Measurements from ENCODE around the gene ARPP21.
"Not testable (repeated sequence)": the region's sequence is repeated elsewhere in the genome, so short reads cannot be mapped to it uniquely, and the experiment has no call there.

Gene ARPP21

DNA sequence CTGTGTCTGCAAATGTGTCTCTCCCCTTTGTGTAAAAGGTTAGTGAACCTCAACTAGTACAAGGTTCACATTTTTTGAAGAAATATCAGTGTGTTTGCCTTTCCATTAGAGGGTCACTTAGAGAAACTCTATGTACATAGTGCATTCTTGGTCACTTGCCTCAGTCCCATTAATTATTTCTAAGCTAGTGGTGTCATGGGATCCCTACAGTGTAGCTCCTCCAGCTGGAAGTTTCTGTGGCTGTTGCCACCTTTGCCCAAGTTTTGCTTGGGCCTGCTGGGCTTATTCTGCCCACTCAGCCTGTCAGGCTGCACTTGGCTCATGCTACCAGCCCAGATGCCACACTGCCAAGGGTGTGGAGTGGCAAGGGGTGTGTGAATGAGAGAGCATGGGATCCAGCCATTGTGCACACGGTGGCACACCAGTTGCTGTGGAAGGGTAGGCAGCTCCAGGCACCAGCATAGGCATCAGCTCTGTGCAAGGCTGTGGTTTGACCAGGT lies 161.7 kb downstream of the ARPP21 start:
- no peak for DNase-seq (ENCODE audit: low read depth, low spot score)
- H3K4me3 ChIP-seq (ENCODE audit: low read length) = no peak overlapping the region

DNA sequence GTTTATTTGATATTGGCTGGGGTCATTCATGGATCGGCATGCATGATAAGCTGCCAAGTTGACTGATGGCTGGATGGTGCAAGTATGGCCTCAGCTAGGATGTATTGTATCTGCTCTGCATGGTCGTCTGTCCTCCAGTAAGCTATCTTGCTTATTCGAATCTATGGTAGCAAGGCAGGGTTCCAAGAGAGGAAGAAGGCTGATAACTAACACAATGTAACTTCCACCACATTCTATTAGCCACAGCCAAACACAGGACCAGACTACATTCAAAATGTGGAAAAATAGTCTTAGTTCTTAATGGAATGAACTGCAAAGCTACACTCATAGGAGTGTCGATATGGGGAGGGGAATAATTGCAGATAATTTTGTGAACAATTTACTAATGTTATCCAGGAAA lies 175.2 kb downstream of the ARPP21 start:
- no peak for DNase-seq (ENCODE audit: low read depth, low spot score)
- no peak overlapping the region for H3K4me3 ChIP-seq (ENCODE audit: low read length)

DNA sequence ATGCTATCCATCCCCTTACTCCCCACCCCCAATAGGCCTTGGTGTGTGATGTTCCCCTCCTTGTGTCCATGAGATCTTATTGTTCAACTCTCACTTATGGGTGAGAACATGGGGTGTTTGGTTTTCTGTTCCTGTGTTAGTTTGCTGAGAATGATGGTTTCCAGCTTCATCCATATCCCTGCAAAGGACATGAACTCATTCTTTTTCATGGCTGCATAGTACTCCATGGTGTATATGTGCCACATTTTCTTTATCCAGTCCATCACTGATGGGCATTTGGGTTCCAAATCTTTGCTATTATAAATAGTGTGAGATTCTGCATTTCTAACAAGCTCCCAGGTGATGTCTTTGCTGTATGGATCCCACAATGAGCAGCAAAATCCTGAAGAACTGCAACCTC lies 176.5 kb downstream of the ARPP21 start:
- not testable (repeated sequence) for H3K4me3 ChIP-seq (ENCODE audit: low read length); DNase-seq (ENCODE audit: low read depth, low spot score)

GRCh38 chr3:35817216-35817615 lies 177.9 kb downstream of the ARPP21 start:
- H3K4me3 ChIP-seq (ENCODE audit: low read length) = no peak overlapping the region
- no peak for DNase-seq (ENCODE audit: low read depth, low spot score)

DNA sequence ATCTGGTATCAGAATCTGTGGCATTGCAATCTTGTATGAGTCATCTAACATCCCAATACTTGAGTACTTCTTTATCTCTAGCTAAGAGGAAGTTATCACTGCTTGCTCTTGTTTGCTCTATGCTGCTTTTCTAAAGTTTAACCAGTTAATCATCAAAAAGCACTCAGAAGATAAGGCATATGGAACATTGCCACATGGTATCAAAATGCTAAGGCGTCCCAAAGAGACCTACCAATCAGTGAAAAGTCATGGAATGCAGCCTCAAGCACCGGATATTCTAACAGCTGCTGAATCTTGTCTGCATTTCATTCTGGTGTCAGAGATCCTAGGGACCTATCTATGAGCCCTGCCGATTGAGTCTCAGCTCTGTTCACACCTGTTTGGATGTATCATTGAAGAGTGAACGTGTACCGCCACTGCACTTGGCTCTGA lies 192.8 kb downstream of the ARPP21 start:
- DNase-seq (ENCODE audit: low read depth, low spot score) = no peak
- H3K4me3 ChIP-seq (ENCODE audit: low read length) = no peak overlapping the region
